Purkinje cell (primary cell): ENCODE results near the gene GRM7. TPM values are rescaled to one million over a fixed set of nuclear protein-coding genes. Genes with fewer than 3 reads are reported as not detected.

Source experiments
- polyA plus RNA-seq: library from polyadenylated mRNA; unstranded; fragments of >200 nt; fragmentation: Nextera tagmentation; gene quantifications from 2 replicates; pipeline ENCODE4 v1.2.1, GENCODE V29; 2014

GRM7 gene
- 55.7 and 68.9 TPM in 2 replicates for polyA plus RNA-seq

GRCh38 chr3:6860954-6861624 lies at the start of gene GRM7:
GRM7 (plus strand) TSS chr3:6861115.

